ENCODE data around the gene UBE2R2.
"Not testable (repeated sequence)": the region's sequence is repeated elsewhere in the genome, so short reads cannot be mapped to it uniquely, and the experiment has no call there.

The UBE2R2 gene, protein sequence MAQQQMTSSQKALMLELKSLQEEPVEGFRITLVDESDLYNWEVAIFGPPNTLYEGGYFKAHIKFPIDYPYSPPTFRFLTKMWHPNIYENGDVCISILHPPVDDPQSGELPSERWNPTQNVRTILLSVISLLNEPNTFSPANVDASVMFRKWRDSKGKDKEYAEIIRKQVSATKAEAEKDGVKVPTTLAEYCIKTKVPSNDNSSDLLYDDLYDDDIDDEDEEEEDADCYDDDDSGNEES

DNA sequence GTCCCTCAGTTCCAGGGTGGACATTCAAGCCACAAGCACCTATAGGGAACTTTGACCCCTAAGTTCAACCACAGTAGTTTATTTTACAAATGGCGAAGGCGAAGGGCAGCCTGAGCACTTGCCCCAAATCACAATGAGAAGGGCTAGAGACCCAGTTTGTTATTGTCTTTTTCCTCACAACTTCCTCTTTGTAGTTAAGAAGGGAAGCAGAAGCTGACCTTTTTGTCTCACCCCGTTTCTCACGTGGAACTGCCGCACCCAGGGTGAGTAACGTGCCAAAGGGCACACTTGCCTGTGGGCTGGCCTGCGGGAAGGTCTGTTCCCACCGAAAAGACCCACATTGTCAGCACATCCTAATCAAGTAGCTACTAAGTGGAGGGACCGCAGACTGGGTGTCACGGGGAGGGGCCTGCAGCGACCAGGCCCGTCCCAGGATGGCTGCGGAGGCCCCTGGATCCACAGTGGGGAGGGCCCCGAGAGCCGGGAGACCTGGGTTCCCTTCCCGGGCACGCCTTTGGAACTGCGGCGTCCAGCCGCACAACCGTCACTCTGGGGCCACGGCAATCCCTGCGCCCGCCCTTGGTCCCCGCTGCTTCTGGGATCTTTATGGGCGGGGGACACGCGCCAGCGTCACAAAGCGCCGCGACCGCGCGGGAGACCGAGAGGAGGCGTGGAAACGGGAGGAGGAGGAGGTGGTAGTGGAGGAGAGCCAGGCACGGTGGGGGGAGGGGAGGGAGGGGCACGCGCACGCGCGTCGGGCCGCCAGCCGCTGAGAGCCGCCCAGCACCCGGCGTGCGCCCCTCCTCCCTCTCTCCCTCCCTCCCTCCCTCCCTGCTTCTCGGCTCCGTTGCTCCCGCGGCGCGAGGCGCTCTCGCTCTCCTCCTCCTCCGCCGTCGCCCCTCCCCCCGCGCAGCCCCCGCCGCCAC is at the start of gene UBE2R2:
UBE2R2 (plus strand) TSS at position 834 of the 926 bp plus-strand sequence. CDS start 598 bp downstream, outside the sequence.
- H3K4me3 ChIP-seq (ENCODE audit: control insufficient read depth, low read depth, low read length) = peak within 1 kb of the TSS; percentile 65
- DNase-seq (ENCODE audit: low read depth) = peak; percentile 88
- TF ChIP-seq, protein P1, sequence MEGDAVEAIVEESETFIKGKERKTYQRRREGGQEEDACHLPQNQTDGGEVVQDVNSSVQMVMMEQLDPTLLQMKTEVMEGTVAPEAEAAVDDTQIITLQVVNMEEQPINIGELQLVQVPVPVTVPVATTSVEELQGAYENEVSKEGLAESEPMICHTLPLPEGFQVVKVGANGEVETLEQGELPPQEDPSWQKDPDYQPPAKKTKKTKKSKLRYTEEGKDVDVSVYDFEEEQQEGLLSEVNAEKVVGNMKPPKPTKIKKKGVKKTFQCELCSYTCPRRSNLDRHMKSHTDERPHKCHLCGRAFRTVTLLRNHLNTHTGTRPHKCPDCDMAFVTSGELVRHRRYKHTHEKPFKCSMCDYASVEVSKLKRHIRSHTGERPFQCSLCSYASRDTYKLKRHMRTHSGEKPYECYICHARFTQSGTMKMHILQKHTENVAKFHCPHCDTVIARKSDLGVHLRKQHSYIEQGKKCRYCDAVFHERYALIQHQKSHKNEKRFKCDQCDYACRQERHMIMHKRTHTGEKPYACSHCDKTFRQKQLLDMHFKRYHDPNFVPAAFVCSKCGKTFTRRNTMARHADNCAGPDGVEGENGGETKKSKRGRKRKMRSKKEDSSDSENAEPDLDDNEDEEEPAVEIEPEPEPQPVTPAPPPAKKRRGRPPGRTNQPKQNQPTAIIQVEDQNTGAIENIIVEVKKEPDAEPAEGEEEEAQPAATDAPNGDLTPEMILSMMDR (conservative IDR thresholded peaks at IDR 0.05; ENCODE audit: control insufficient read depth, insufficient read depth, low read depth, low read length) = no peak

DNA sequence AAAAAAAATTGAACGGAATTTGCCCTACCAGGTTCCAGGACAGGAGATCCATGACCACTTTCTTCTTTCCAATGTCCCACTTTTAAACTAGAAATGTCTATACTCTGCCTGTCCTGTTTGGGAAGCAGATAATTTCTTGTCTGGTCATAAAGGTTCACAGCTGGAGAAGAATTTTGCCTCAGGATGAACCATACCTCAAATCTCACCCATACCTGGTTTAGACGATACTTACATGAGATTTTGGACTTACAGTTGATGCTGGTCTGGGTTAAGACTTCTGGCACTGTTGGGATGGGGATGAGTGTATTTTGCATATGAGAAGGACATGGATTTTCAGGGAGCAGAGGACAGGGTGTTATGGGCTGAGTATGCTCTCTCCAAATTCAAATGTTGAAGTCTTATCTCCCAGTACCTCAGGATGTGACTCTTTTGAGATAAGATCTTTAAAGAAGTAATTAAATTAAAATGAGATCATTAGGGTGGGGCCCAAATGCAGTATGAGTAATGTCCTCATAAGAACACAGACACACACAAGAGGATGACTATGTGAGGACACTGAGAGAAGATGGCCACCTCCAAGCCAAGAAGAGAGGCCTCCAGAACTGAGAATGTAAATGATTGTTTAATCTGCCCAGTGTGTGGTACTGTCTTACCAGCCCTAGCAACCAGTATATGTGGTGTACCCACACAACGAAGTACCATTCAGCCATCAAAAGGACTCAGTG is 46.6 kb upstream of the UBE2R2 start:
- not testable (repeated sequence) for H3K4me3 ChIP-seq (ENCODE audit: control insufficient read depth, low read depth, low read length)
- peak; percentile 60 for DNase-seq (ENCODE audit: low read depth)

DNA sequence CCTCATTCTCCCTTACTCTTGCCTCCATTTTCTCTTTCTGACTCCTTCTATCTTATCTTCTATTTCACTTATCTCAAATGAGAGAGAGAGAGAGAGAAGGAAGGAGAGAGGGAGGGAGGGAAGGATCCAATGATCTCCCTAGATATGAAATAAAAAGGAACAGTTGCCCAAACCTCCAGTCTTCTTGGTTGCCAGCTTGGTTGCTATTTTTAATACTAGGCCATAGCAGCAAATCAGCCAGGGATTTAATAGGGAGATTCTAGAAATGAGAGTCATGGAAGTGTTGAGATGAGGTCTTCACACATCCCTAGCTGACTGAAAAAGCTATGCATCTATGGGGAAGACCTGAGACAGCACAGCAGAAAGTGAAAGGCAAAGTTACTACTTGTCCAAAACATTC is 43.8 kb upstream of the UBE2R2 start:
- not testable (repeated sequence) for DNase-seq (ENCODE audit: low read depth); H3K4me3 ChIP-seq (ENCODE audit: control insufficient read depth, low read depth, low read length)

DNA sequence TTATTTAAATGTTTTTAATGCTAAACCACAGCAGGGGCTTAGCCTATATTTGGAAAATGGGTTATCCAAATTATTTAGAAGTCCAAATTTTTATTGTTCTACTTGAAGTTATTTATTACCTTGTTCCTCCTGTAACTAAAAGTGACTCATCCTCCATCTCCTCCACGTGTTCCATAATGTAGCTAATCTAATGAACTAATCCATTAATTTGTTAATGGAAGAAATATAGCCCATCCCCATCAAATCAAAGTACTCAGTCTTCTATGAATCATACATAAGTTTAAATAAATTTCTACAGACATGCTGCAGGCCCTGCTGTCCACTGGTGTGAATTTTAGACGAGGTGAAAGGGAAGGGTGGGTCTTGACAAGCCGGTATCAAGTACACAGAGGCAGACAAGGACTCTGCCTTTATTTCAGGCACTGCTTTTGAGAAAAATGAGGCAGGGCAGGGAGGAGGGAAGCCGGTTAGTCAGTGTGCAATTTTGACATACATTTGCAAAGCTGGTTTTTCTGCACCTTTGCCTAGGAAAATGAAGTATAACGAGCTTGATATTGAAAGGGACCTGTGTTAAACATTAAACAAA is 42.8 kb upstream of the UBE2R2 start:
- not testable (repeated sequence) for H3K4me3 ChIP-seq (ENCODE audit: control insufficient read depth, low read depth, low read length); DNase-seq (ENCODE audit: low read depth)

DNA sequence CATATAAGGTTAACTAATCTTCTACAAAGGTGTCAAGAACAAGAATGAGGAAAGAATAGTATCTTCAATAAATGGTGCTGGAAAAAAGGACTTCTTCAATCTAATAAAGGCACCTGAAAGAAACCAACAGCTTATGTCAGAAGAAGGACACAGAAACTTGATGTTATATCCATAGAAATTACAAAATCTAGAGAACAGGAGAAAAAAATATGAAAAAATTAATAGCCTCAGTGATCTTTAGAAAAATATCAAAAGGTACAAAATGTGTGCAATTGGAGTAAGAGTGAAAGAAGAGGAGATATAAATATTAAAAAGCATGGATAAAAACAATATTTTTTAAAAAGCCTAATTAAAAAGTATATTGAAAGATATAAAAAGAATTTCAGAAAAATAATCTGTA is 40.4 kb upstream of the UBE2R2 start:
- H3K4me3 ChIP-seq (ENCODE audit: control insufficient read depth, low read depth, low read length) = no peak overlapping the region
- TF ChIP-seq, protein P1 (conservative IDR thresholded peaks at IDR 0.05; ENCODE audit: control insufficient read depth, insufficient read depth, low read depth, low read length) = no peak
- no peak for DNase-seq (ENCODE audit: low read depth)

DNA sequence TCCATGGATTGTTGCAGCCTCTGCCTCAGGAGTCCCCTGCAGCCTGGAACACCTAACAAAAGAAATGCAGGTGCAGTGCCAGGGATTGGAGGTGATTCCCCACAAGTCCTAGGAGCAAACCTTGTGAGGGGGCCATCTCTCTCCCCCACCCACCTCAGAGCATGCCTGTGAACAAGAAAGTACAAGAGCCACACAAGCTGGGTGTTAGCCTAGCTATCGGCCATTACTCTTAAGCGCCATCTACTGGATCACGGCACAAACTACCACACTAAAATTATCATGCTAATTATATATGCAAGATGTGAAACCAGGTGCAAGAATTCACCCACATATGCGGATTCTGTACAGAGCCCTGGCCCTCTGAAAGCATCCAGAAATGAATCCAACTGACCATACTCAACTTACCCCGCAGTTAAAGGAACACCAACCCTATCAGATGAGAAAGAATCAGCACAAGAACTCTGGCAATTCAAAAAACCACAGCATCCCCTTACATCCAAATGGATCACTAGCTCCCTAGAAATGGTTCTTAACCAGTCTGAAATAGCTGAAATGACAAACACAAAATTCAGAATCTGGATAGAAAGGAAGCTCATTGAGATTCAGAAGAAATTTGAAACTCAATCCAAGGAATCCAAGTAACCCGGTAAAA is 38.1 kb upstream of the UBE2R2 start:
- TF ChIP-seq, protein P1 (conservative IDR thresholded peaks at IDR 0.05; ENCODE audit: control insufficient read depth, insufficient read depth, low read depth, low read length) = peak; percentile 91
- no peak overlapping the region for H3K4me3 ChIP-seq (ENCODE audit: control insufficient read depth, low read depth, low read length)
- DNase-seq (ENCODE audit: low read depth) = peak; percentile 64

DNA sequence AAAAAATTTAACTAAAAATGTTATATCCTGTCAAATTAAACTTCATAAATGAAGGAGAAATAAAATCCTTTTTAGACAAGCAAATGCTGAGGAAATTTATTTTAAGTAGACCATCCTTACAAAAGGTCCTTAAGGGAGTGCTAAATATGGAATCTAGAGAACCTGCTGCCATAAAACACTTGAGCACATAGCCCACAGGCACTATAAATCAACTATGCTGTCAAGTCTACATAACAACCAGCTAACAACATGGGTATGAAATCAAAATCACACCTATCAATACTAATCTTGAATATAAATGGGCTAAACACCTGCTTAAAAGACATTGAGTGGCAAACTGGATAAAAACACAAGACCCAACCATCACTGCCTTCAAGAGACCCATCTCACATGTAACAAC is 36.7 kb upstream of the UBE2R2 start:
- DNase-seq (ENCODE audit: low read depth) = no peak
- TF ChIP-seq, protein P1 (conservative IDR thresholded peaks at IDR 0.05; ENCODE audit: control insufficient read depth, insufficient read depth, low read depth, low read length) = no peak
- H3K4me3 ChIP-seq (ENCODE audit: control insufficient read depth, low read depth, low read length) = no peak overlapping the region
